IMR-90 (cell line): ENCODE measurements around the gene NPAS3. TPM values are rescaled to one million over a fixed set of nuclear protein-coding genes. Genes with fewer than 3 reads are reported as not detected.

Experiments used
- ATAC-seq: fragments of 200-7000 bp; cut with Tn5 transposase; 2 replicates; pipeline ENCODE4 v1.9.1; 2020; ENCODE audit warnings: low read depth, mild to moderate bottlenecking, moderate library complexity
- BruUV-seq: library from RNA; stranded (reverse); fragments of 400-500 nt; replicated peaks from 2 replicates; lab custom pipeline; 2021; lab: Mats Ljungman, UMichigan
- CTCF ChIA-PET: fragments of 300-600 bp; formaldehyde crosslinking; extraction: SDS; loops from one replicate; lab custom pipeline; 2021; ENCODE audit warnings: antibody characterized with exemption; lab: Yijun Ruan, JAX
- POLR2A ChIA-PET: fragments of 300-600 bp; sonication (Branson Sonifier 250); formaldehyde crosslinking; loops from one replicate; lab custom pipeline; 2022; ENCODE audit warnings: antibody characterized with exemption; ENCODE audit not compliant: unreplicated experiment; lab: Charles Lee
- DNase-seq: peaks from one replicate; pipeline ENCODE4 v3.0.0; 2013
- H2AFZ ChIP-seq: replicated peaks from 2 replicates; pipeline ENCODE3; 2013; ENCODE audit warnings: low read length, mild to moderate bottlenecking; ENCODE audit not compliant: poor library complexity
- H2AK5ac ChIP-seq: 2 replicates; pipeline ENCODE4 v1.6.1; 2013; ENCODE audit warnings: low read depth, low read length, inconsistent platforms
- H2AK9ac ChIP-seq: replicated peaks from 2 replicates; pipeline ENCODE3; 2013; ENCODE audit warnings: mild to moderate bottlenecking, low read depth, low read length, moderate library complexity; ENCODE audit not compliant: poor library complexity
- H2BK120ac ChIP-seq: 2 replicates; pipeline ENCODE4 v1.6.1; 2013; ENCODE audit warnings: low read depth, low read length, inconsistent platforms
- H2BK15ac ChIP-seq: 3 replicates; pipeline ENCODE4 v1.6.1; 2013; ENCODE audit warnings: low read depth, low read length, inconsistent platforms
- H2BK20ac ChIP-seq: 2 replicates; pipeline ENCODE4 v1.6.1; 2013; ENCODE audit warnings: low read depth, mild to moderate bottlenecking, inconsistent platforms, low read length, moderate library complexity
- H2BK5ac ChIP-seq: 2 replicates; pipeline ENCODE4 v1.6.1; 2013; ENCODE audit warnings: mild to moderate bottlenecking, low read depth, low read length, inconsistent platforms; ENCODE audit not compliant: poor library complexity, severe bottlenecking
- H3K14ac ChIP-seq: replicated peaks from 2 replicates; pipeline ENCODE4 v1.6.1; 2013; ENCODE audit warnings: low read depth, low read length, inconsistent platforms
- H3K18ac ChIP-seq: 2 replicates; pipeline ENCODE4 v1.6.1; 2013; ENCODE audit warnings: low read depth, low read length, control low read depth
- H3K23ac ChIP-seq: 2 replicates; pipeline ENCODE4 v1.6.1; 2013; ENCODE audit warnings: low read depth, low read length, inconsistent platforms
- H3K27ac ChIP-seq: 2 replicates; pipeline ENCODE4 v1.5.1; 2013; ENCODE audit warnings: mild to moderate bottlenecking, control low read depth, low read length; ENCODE audit not compliant: insufficient read depth
- H3K27me3 ChIP-seq: 2 replicates; pipeline ENCODE4 v1.6.1; 2013; ENCODE audit warnings: low read length; ENCODE audit not compliant: control insufficient read depth, insufficient read depth
- H3K36me3 ChIP-seq: 2 replicates; pipeline ENCODE4 v1.6.1; 2013; ENCODE audit warnings: low read length, mixed read lengths; ENCODE audit not compliant: control insufficient read depth, insufficient read depth
- H3K4ac ChIP-seq: 2 replicates; pipeline ENCODE4 v1.6.1; 2013; ENCODE audit warnings: low read depth, low read length, inconsistent platforms
- H3K4me1 ChIP-seq: 2 replicates; pipeline ENCODE4 v1.6.1; 2013; ENCODE audit warnings: low read length, mixed read lengths; ENCODE audit not compliant: control insufficient read depth, insufficient read depth
- H3K4me2 ChIP-seq: 2 replicates; pipeline ENCODE4 v1.6.1; 2013; ENCODE audit warnings: low read depth, mild to moderate bottlenecking, control low read depth, low read length, moderate library complexity
- H3K4me3 ChIP-seq: 2 replicates; pipeline ENCODE4 v1.5.1; 2013; ENCODE audit warnings: low read depth, mild to moderate bottlenecking, control low read depth, low read length, moderate library complexity; ENCODE audit not compliant: insufficient read depth
- H3K56ac ChIP-seq: 2 replicates; pipeline ENCODE4 v1.6.1; 2013; ENCODE audit warnings: low read length, inconsistent platforms; ENCODE audit not compliant: insufficient read depth; ENCODE audit errors: extremely low read depth
- H3K79me1 ChIP-seq, 2 experiments: 2 replicates each; pipeline ENCODE4 v1.6.1; 2013; ENCODE audit warnings: low read length in 2 of 2, inconsistent platforms in 1 of 2, low read depth in 1 of 2
- H3K9ac ChIP-seq: 2 replicates; pipeline ENCODE4 v1.6.1; 2013; ENCODE audit warnings: low read depth, low read length, control low read depth
- H3K9me1 ChIP-seq: 2 replicates; pipeline ENCODE4 v1.6.1; 2013; ENCODE audit warnings: low read length, inconsistent platforms; ENCODE audit not compliant: insufficient read depth
- H3K9me3 ChIP-seq: 2 replicates; pipeline ENCODE4 v1.6.1; 2013; ENCODE audit warnings: low read length; ENCODE audit not compliant: control insufficient read depth, insufficient read depth
- H4K20me1 ChIP-seq: 2 replicates; pipeline ENCODE4 v1.6.1; 2013; ENCODE audit warnings: low read length, inconsistent platforms; ENCODE audit not compliant: insufficient read depth
- H4K5ac ChIP-seq: 2 replicates; pipeline ENCODE4 v1.6.1; 2013; ENCODE audit warnings: mild to moderate bottlenecking, low read depth, low read length, control low read depth
- H4K8ac ChIP-seq, 2 experiments: 2 replicates each; pipeline ENCODE4 v1.6.1; 2013; ENCODE audit warnings: low read depth in 2 of 2, low read length in 2 of 2, control low read depth in 1 of 2, inconsistent platforms in 1 of 2
- H4K91ac ChIP-seq: 2 replicates; pipeline ENCODE4 v1.6.1; 2013; ENCODE audit warnings: low read depth, low read length, inconsistent platforms; ENCODE audit not compliant: insufficient read depth
- SMC3 ChIP-seq: fragments of 150-350 bp; IDR thresholded peaks from 2 replicates; pipeline ENCODE4 v1.6.1; 2016; ENCODE audit warnings: low read depth, mild to moderate bottlenecking, antibody characterized with exemption, low read length, moderate library complexity
- WGBS, 2 experiments: methylation state at CpG; one replicate each; pipeline versions ENCODE4 v1.1.5 to v1.1.7; 2013; ENCODE audit warnings: missing lambda C conversion rate in 2 of 2; ENCODE audit not compliant: insufficient read length in 1 of 2; ENCODE audit errors: extremely low coverage in 2 of 2; 5-methylcytosine and 5-hydroxymethylcytosine counted together
- dilution Hi-C: fragments of 300-500 bp; cut with HindIII; formaldehyde crosslinking; loops from one replicate; pipeline ENCODE4 v1.14.3; 2018; ENCODE audit warnings: low sequenced_read_pairs; ENCODE audit not compliant: unreplicated experiment
- in situ Hi-C: fragments of 300-500 bp; cut with MboI; formaldehyde crosslinking; loops from 3 replicates; pipeline ENCODE4 v1.14.3; 2019; ENCODE audit warnings: low sequenced_read_pairs, inconsistent platforms, mixed read lengths
- intact Hi-C: fragments of 100-400 bp; cut with micrococcal nuclease; formaldehyde crosslinking; loops from 2 replicates; pipeline ENCODE4 v1.10.0; 2022
- polyA plus RNA-seq, 3 experiments: library from polyadenylated mRNA; depleted of rRNA; stranded (reverse); fragments of >200 nt; gene quantifications; 2 replicates each; pipeline ENCODE4 v1.2.3, GENCODE V29; 2012; ENCODE audit warnings: low replicate concordance in 1 of 3
- total RNA-seq: library from RNA; depleted of rRNA; stranded (reverse); fragments of >200 nt; gene quantifications from 2 replicates; pipeline ENCODE4 v1.2.3, GENCODE V29; 2012

Gene NPAS3
- total and polyA plus RNA-seq, 2 of the 4 experiments (the other 2 are of a cell fraction) = not detected

DNA sequence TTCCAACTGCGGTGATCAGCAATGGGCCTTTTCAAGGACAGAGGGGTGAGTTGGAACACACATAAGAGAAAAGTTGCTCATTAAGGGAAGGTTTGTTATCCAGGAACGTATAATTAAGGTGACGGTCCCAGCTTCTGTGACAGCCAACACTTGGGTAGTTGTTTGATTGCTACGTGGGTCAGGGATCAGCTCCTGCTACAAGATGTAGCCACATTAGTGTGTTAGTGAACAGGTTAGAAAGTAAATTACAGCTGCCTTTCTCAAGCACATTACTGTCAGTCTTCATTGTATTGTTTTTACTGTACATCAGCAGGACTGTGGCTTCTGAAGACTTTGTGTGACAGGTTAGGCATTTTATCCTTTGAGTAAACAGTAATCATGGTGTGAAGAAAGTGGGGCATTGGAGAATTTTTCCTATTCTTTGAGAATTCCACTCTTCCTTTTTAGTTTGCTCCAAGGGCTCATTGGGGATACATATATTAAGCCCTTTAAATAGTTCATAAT is 781.7 kb downstream of the NPAS3 start:
- H3K4ac ChIP-seq = no peak overlapping the region
- H4K91ac ChIP-seq = no peak overlapping the region
- H3K79me1 ChIP-seq = no peaks in the 10 kb centered on the region
- H2BK5ac ChIP-seq = no peak overlapping the region
- H4K5ac ChIP-seq = no peak overlapping the region
- no peak overlapping the region for H2BK120ac ChIP-seq
- WGBS, 2 experiments = no CpG with 5 or more reads among the region's 4 CpGs
- no TSS peak for BruUV-seq
- H3K14ac ChIP-seq = no peak overlapping the region
- no peak overlapping the region for H2AFZ ChIP-seq
- no peak for DNase-seq
- no peak overlapping the region for H3K56ac ChIP-seq
- H3K23ac ChIP-seq = no peak overlapping the region
- H2AK5ac ChIP-seq = no peak overlapping the region
- H2BK15ac ChIP-seq = no peak overlapping the region
- no peaks in the 10 kb centered on the region for H4K20me1 ChIP-seq
- H3K4me2 ChIP-seq = no peak overlapping the region
- intact Hi-C loops (no loop called here), in situ Hi-C loops (no loop called here), dilution Hi-C loops (no loop called here)
- no peak overlapping the region for H2AK9ac ChIP-seq
- no peaks in the 10 kb centered on the region for H3K9me1 ChIP-seq
- ChIA-PET CTCF (no interaction called here), POLR2A (no interaction called here)
- H3K4me3 ChIP-seq = no peak overlapping the region
- H3K27me3 ChIP-seq = no peaks in the 10 kb centered on the region
- no peak for ATAC-seq
- no peak overlapping the region for H2BK20ac ChIP-seq
- H3K9me3 ChIP-seq = no peaks in the 10 kb centered on the region
- H3K36me3 ChIP-seq = no peaks in the 10 kb centered on the region
- no peak overlapping the region for H3K18ac ChIP-seq
- no peaks in the 10 kb centered on the region for H3K4me1 ChIP-seq
- no peak for TF ChIP-seq SMC3
- no peak overlapping the region for H3K27ac ChIP-seq
- H3K9ac ChIP-seq = no peak overlapping the region
- no peak overlapping the region for H4K8ac ChIP-seq
